CD4-positive, alpha-beta T cell (primary cell): Measurements from ENCODE around the gene ABCG2. TPM values are rescaled to one million over a fixed set of nuclear protein-coding genes. Genes with fewer than 3 reads are reported as not detected.

ENCODE experiments used
- ATAC-seq: fragments of 200-7000 bp; cut with Tn5 transposase; one replicate; pipeline ENCODE4 v1.10.0; 2022; ENCODE audit warnings: mild to moderate bottlenecking; ENCODE audit not compliant: poor library complexity
- CTCF ChIA-PET: fragments of 350-600 bp; sonication (Branson Sonifier 250); formaldehyde crosslinking; loops from one replicate; lab custom pipeline; 2021; ENCODE audit warnings: antibody characterized with exemption, inconsistent platforms; lab: Charles Lee
- POLR2A ChIA-PET: fragments of 350-600 bp; sonication (Branson Sonifier 250); formaldehyde crosslinking; loops from one replicate; lab custom pipeline; 2021; ENCODE audit warnings: antibody characterized with exemption, inconsistent platforms; lab: Charles Lee
- DNase-seq, 14 experiments: peaks; one replicate each; pipeline ENCODE4 v3.0.0-alpha.2; 2013 to 2020; ENCODE audit warnings: mixed read lengths in 2 of 14
- H3K27ac ChIP-seq, 2 donors: one replicate each; pipeline versions ENCODE4 v1.5.1 to v1.7.0; 2013; ENCODE audit warnings: low read length in 2 of 2, low read depth in 1 of 2, mild to moderate bottlenecking in 1 of 2
- H3K27me3 ChIP-seq, 2 experiments: 1 replicate in 1 of 2; 2 replicates in 1 of 2; pipeline versions ENCODE4 v1.6.1 to v1.7.0; 2013; ENCODE audit warnings: low read length in 2 of 2, control low read depth in 1 of 2, mild to moderate bottlenecking in 1 of 2, moderate library complexity in 1 of 2; ENCODE audit not compliant: insufficient read depth in 2 of 2, control insufficient read depth in 1 of 2
- H3K36me3 ChIP-seq: one replicate; pipeline ENCODE4 v1.6.1; 2013; ENCODE audit warnings: low read length, control low read depth; ENCODE audit not compliant: insufficient read depth
- H3K4me1 ChIP-seq: one replicate; pipeline ENCODE4 v1.6.1; 2013; ENCODE audit warnings: low read length, control low read depth; ENCODE audit not compliant: insufficient read depth
- H3K4me3 ChIP-seq: one replicate; pipeline ENCODE4 v1.5.1; 2013; ENCODE audit warnings: mild to moderate bottlenecking, low read length, moderate library complexity
- H3K9me3 ChIP-seq, 2 experiments: 1 replicate in 1 of 2; 2 replicates in 1 of 2; pipeline versions ENCODE4 v1.6.1 to v1.7.0; 2013; ENCODE audit warnings: low read length in 2 of 2, mild to moderate bottlenecking in 2 of 2, control low read depth in 1 of 2, moderate library complexity in 1 of 2; ENCODE audit not compliant: control insufficient read depth in 1 of 2, insufficient read depth in 1 of 2
- H3K27ac Mint-ChIP-seq: one replicate; pipeline ENCODE4 v1.8.0; 2020; ENCODE audit warnings: mixed read lengths
- H3K27me3 Mint-ChIP-seq: one replicate; pipeline ENCODE4 v1.8.0; 2021; ENCODE audit warnings: mixed read lengths
- H3K36me3 Mint-ChIP-seq: one replicate; pipeline ENCODE4 v1.8.0; 2021; ENCODE audit warnings: low read depth, mixed read lengths
- H3K4me1 Mint-ChIP-seq: one replicate; pipeline ENCODE4 v1.8.0; 2021; ENCODE audit warnings: low read depth, mixed read lengths
- H3K4me3 Mint-ChIP-seq: one replicate; pipeline ENCODE4 v1.8.0; 2020; ENCODE audit warnings: mild to moderate bottlenecking, mixed read lengths
- H3K9me3 Mint-ChIP-seq: one replicate; pipeline ENCODE4 v1.8.0; 2020; ENCODE audit warnings: mixed read lengths
- CTCF ChIP-seq: fragments of 200-600 bp; IDR thresholded peaks from one replicate; pipeline ENCODE4 v1.8.0; 2022; ENCODE audit warnings: antibody characterized with exemption, mild to moderate bottlenecking
- intact Hi-C, 2 experiments: fragments of 100-400 bp; cut with DNase I in 1 of 2; cut with micrococcal nuclease in 1 of 2; formaldehyde crosslinking; loops; one replicate each; pipeline versions ENCODE4 v1.15.1 to v1.9.0; 2023 to 2025; cut with DNase I, micrococcal nuclease
- polyA plus RNA-seq, 2 donors: library from polyadenylated mRNA; unstranded; fragments of 120-200 nt; gene quantifications; one replicate each; pipeline ENCODE4 v1.2.1, GENCODE V29; 2013
- total RNA-seq, 174 experiments: library from RNA in 2 of 174; stranded (reverse) in 2 of 174; gene quantifications; one replicate each; pipeline ENCODE4 v1.2.3 and lab custom pipeline; 2021 to 2026

The ABCG2 gene
- not detected for total RNA-seq
- polyA plus RNA-seq (2013, experiment 1 of 2), result 0.25 TPM
- polyA plus RNA-seq (2013, experiment 2 of 2), result 1.0 TPM
- total RNA-seq (lab: John Stamatoyannopoulos, UW), result 0 to 3.3 (median 1.1) reads per million in 172 experiments

DNA sequence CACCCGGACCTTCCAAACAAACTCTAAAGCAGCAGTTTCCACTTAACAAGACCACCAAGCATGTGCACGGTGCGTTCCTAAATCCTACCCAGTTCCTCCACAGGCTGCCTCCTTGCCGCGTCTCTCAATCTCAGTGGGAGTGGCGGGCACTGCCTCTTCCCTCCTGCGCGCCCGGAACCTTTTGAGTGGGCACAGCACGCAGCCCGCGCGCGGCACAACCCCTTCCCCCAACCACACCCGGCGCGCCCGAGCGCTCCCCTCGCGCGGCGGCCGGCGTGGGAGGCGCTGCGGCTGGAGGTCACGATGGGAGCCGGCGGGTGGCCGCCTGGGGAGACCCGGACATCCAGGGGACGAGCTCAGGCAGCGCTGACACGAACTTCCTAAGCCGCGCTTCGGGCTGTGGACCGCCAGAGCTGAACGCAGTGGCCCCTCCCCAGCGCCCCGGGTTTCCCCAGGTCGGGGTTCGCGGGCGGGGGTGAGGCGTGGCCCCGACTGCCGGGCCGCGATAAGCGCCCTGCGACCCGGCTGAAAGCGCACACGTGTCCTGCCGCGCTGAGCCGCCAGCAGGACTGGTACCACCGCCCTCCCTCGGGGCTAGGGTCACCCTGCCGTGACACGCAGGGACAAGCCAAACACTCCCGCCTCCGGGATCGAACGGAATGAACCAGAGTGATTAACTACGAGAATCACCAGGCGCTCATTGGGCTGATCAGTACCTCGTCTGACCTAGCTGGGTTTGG is at the start of gene ABCG2:
ABCG2 (minus strand) TSS at position 151 of the 740 bp plus-strand sequence. CDS start 18,644 bp downstream, outside the sequence.
- H3K36me3 Mint-ChIP-seq, result no peaks in the 10 kb centered on the region
- peak; percentile 43 for ATAC-seq
- Histone ChIP-seq H3K27ac (no peak within 1 kb of the TSS), H3K27me3 (peaks cover 0 to 5% of the 10 kb centered on the region in 2 experiments), H3K4me1 (peaks cover 10% of the 10 kb centered on the region), H3K4me3 (peak within 1 kb of the TSS; percentile 51), H3K9me3 (no peaks in the 10 kb centered on the region), H3K36me3 (no peaks in the 10 kb centered on the region)
- no peak for TF ChIP-seq CTCF
- H3K27me3 Mint-ChIP-seq, result peaks cover 14% of the 10 kb centered on the region
- ChIA-PET CTCF (no interaction called here), POLR2A (no interaction called here)
- H3K9me3 Mint-ChIP-seq, result no peaks in the 10 kb centered on the region
- intact Hi-C loops, result no loop called here
- H3K4me3 Mint-ChIP-seq, result peak within 1 kb of the TSS; percentile 78
- H3K27ac Mint-ChIP-seq, result no peak within 1 kb of the TSS
- peaks cover 16% of the 10 kb centered on the region for H3K4me1 Mint-ChIP-seq
- peak in 10 of 14 experiments; percentile 2 to 62 (median 15) for DNase-seq

- H3K27ac Mint-ChIP-seq, result no peak overlapping the region
- no peak overlapping the region for H3K27ac ChIP-seq
- POLR2A ChIA-PET, result no interaction called here
Measured at GRCh38 chr4:88208156-88208555, 49.7 kb upstream of the ABCG2 start.

GRCh38 chr4:88207171-88207570 is 48.7 kb upstream of the ABCG2 start:
- Mint-ChIP-seq H3K4me1 (no peaks in the 10 kb centered on the region), H3K27ac (no peak overlapping the region), H3K9me3 (no peaks in the 10 kb centered on the region), H3K27me3 (no peaks in the 10 kb centered on the region), H3K36me3 (no peaks in the 10 kb centered on the region), H3K4me3 (no peak overlapping the region)
- peaks cover 0 to 2% of the 10 kb centered on the region in 2 experiments for H3K27me3 ChIP-seq
- no peaks in the 10 kb centered on the region for H3K9me3 ChIP-seq
- intact Hi-C loops, result no loop called here
- H3K4me3 ChIP-seq, result no peak overlapping the region
- ChIA-PET POLR2A (no interaction called here), CTCF (interaction anchor here (1.3 to 2.3 kb wide), 2 partner anchors 174 kb away, joined by 4 to 9 read pairs; no protein-coding TSS in a partner anchor)
- ATAC-seq, result no peak
- TF ChIP-seq CTCF, result no peak
- no peak for DNase-seq
- no peak overlapping the region for H3K27ac ChIP-seq
- H3K36me3 ChIP-seq, result no peaks in the 10 kb centered on the region
- H3K4me1 ChIP-seq, result no peaks in the 10 kb centered on the region

More at GRCh38 chr4:88208156-88208555, 49.7 kb upstream of the ABCG2 start:
- intact Hi-C loops, result no loop called here
- Mint-ChIP-seq H3K27me3 (no peaks in the 10 kb centered on the region), H3K36me3 (no peaks in the 10 kb centered on the region), H3K4me3 (no peak overlapping the region), H3K4me1 (no peaks in the 10 kb centered on the region), H3K9me3 (no peaks in the 10 kb centered on the region)
- ATAC-seq, result no peak
- CTCF ChIA-PET, result interaction anchor here (0.9 to 1.3 kb wide), 2 partner anchors 10 to 175 kb away, joined by 3 to 4 read pairs; no protein-coding TSS in a partner anchor
- TF ChIP-seq CTCF, result no peak
- no peaks in the 10 kb centered on the region for H3K4me1 ChIP-seq
- no peak for DNase-seq
- H3K36me3 ChIP-seq, result no peaks in the 10 kb centered on the region
- no peak overlapping the region for H3K4me3 ChIP-seq
- no peaks in the 10 kb centered on the region for H3K9me3 ChIP-seq
- H3K27me3 ChIP-seq, result no peaks in the 10 kb centered on the region
